GM23338 (cell line): ENCODE results near the gene CLEC18C.

Experiments
- CREB1 ChIP-seq: fragments of 250-450 bp; sonication (Bioruptor Pico); IDR thresholded peaks from 2 replicates; pipeline ENCODE4 v1.5.0; 2020; ENCODE audit warnings: low read depth, mild to moderate bottlenecking, moderate library complexity
- CTCF ChIP-seq, 2 experiments: fragments of 200-600 bp in 1 of 2; sonication (generic) in 1 of 2; conservative IDR thresholded peaks; 2 replicates each; pipeline versions ENCODE4 v1.5.1 to v1.6.1; 2016 to 2017; ENCODE audit warnings: antibody characterized with exemption in 2 of 2, low read depth in 2 of 2, mild to moderate bottlenecking in 2 of 2, moderate library complexity in 1 of 2
- ETS1 ChIP-seq: IDR thresholded peaks from 2 replicates; pipeline ENCODE4 v1.6.1; 2016; ENCODE audit warnings: antibody characterized with exemption
- EZH2 ChIP-seq: fragments of 200-600 bp; sonication (generic); IDR thresholded peaks from one replicate; pipeline ENCODE4 v1.8.0; 2017; ENCODE audit warnings: antibody characterized with exemption, mild to moderate bottlenecking, low read depth; ENCODE audit not compliant: unreplicated experiment
- EZH2phosphoT487 ChIP-seq: fragments of 200-600 bp; sonication (generic); IDR thresholded peaks from one replicate; pipeline ENCODE4 v1.8.1; 2018; ENCODE audit warnings: antibody characterized with exemption; ENCODE audit not compliant: unreplicated experiment
- POLR2AphosphoS5 ChIP-seq: IDR thresholded peaks from 2 replicates; pipeline ENCODE4 v1.6.1; 2016; ENCODE audit warnings: antibody characterized with exemption, low read depth
- ZNF114 ChIP-seq: fragments of 250-450 bp; sonication (Bioruptor Pico); IDR thresholded peaks from 2 replicates; pipeline ENCODE4 v1.5.0; 2020; ENCODE audit warnings: mild to moderate bottlenecking, moderate library complexity
- ZNF462 ChIP-seq: fragments of 250-450 bp; sonication (Bioruptor Pico); IDR thresholded peaks from 2 replicates; pipeline ENCODE4 v1.5.0; 2020; ENCODE audit warnings: mild to moderate bottlenecking, moderate library complexity
- TF ChIP-seq, protein P1 (sequence below): IDR thresholded peaks from one replicate; pipeline ENCODE4 v1.6.1; 2018; ENCODE audit warnings: antibody characterized with exemption; ENCODE audit not compliant: unreplicated experiment

DNA sequence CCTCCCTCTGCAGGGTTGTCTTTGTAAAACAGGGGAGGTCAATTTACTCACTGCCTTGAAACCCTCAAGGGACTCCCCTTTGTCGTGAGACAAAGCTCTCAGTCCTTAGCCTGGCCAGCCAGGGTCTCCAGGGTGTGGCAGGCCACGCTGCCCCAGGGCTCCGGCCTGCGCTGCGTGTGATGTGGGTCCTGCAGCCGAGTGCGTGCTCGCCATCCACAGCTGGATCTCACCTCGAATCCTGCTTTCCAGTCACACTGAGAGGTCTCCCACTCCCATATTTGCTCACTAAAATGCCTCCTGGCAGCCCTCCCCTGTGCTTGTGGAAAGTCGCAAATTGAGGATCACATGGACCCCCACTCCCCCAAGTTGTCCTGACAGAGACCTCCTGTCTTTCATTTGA, 10.0 kb upstream of the CLEC18C start:
- TF ChIP-seq CTCF (conservative IDR thresholded peaks at IDR 0.05; ENCODE audit: low read depth in 2 of 2) (no peak), EZH2 (no peak), ETS1 (no peak), CREB1 (CRISPR knock-in tag) (no peak), POLR2AphosphoS5 (no peak), ZNF114 (no peak), EZH2phosphoT487 (no peak), ZNF462 (no peak)
- TF ChIP-seq, protein P1, sequence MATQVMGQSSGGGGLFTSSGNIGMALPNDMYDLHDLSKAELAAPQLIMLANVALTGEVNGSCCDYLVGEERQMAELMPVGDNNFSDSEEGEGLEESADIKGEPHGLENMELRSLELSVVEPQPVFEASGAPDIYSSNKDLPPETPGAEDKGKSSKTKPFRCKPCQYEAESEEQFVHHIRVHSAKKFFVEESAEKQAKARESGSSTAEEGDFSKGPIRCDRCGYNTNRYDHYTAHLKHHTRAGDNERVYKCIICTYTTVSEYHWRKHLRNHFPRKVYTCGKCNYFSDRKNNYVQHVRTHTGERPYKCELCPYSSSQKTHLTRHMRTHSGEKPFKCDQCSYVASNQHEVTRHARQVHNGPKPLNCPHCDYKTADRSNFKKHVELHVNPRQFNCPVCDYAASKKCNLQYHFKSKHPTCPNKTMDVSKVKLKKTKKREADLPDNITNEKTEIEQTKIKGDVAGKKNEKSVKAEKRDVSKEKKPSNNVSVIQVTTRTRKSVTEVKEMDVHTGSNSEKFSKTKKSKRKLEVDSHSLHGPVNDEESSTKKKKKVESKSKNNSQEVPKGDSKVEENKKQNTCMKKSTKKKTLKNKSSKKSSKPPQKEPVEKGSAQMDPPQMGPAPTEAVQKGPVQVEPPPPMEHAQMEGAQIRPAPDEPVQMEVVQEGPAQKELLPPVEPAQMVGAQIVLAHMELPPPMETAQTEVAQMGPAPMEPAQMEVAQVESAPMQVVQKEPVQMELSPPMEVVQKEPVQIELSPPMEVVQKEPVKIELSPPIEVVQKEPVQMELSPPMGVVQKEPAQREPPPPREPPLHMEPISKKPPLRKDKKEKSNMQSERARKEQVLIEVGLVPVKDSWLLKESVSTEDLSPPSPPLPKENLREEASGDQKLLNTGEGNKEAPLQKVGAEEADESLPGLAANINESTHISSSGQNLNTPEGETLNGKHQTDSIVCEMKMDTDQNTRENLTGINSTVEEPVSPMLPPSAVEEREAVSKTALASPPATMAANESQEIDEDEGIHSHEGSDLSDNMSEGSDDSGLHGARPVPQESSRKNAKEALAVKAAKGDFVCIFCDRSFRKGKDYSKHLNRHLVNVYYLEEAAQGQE, result no peak
